ENCODE results near the gene STK26.

- TF ChIP-seq CTCF (IDR thresholded peaks at IDR 0.05) (no peak), POLR2A (IDR thresholded peaks at IDR 0.05) (no peak), POLR2AphosphoS5 (IDR thresholded peaks at IDR 0.05) (no peak), EP300 (IDR thresholded peaks at IDR 0.05) (no peak)
These were observed 95.3 kb downstream of the STK26 start for GRCh38 chrX:132118358-132118757.

All from gastroesophageal sphincter (tissue), 3 donors.